GM13976 (cell line): ENCODE data around the gene THAP4.

Experiments
- DNase-seq: peaks from one replicate; pipeline ENCODE4 v3.0.0; 2012; ENCODE audit warnings: low spot score
- CTCF ChIP-seq: IDR thresholded peaks from 2 replicates; pipeline ENCODE4 v1.5.1; 2012; ENCODE audit warnings: borderline replicate concordance, mild to moderate bottlenecking; ENCODE audit not compliant: insufficient read depth; ENCODE audit errors: extremely low read depth, missing control alignments, control extremely low read depth
- in situ Hi-C: fragments of 300-500 bp; cut with MboI; formaldehyde crosslinking; loops from one replicate; pipeline ENCODE4 v1.12.0; 2022; ENCODE audit warnings: low sequenced_read_pairs, mixed read lengths, inconsistent platforms; ENCODE audit not compliant: unreplicated experiment

Gene THAP4

GRCh38 chr2:241678307-241678706 lies 41.3 kb upstream of the THAP4 start:
- TF ChIP-seq CTCF, result no peak
- no peak for DNase-seq
- in situ Hi-C loops, result no loop called here

DNA sequence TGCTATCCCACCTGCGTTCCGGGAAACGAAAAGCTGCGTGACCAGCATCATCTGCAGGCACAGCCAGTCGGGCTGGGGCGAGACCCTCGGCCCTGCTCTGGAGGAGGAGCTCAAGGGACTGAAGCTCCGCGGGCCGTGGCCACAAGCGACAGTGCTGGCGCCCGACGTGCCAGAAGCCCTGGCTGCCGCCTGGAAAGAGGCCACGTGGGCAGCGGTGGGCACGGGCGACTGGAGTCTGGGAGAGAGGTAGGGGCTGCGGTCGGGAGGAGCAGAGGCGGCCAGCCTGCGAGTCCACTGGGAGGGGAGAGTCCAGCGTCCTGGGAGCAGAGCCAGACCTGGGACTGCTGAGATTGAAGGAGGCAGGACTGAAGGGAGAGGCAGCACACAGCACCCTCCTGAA lies 40.4 kb upstream of the THAP4 start:
- no peak for DNase-seq
- TF ChIP-seq CTCF, result no peak
- in situ Hi-C loops, result no loop called here

GRCh38 chr2:241676665-241677064 lies 39.7 kb upstream of the THAP4 start:
- TF ChIP-seq CTCF, result no peak
- DNase-seq, result no peak
- in situ Hi-C loops, result no loop called here

- DNase-seq, result no peak
- in situ Hi-C loops, result no loop called here
- TF ChIP-seq CTCF, result no peak
Measured at GRCh38 chr2:241675885-241676284, 38.9 kb upstream of the THAP4 start.

DNA sequence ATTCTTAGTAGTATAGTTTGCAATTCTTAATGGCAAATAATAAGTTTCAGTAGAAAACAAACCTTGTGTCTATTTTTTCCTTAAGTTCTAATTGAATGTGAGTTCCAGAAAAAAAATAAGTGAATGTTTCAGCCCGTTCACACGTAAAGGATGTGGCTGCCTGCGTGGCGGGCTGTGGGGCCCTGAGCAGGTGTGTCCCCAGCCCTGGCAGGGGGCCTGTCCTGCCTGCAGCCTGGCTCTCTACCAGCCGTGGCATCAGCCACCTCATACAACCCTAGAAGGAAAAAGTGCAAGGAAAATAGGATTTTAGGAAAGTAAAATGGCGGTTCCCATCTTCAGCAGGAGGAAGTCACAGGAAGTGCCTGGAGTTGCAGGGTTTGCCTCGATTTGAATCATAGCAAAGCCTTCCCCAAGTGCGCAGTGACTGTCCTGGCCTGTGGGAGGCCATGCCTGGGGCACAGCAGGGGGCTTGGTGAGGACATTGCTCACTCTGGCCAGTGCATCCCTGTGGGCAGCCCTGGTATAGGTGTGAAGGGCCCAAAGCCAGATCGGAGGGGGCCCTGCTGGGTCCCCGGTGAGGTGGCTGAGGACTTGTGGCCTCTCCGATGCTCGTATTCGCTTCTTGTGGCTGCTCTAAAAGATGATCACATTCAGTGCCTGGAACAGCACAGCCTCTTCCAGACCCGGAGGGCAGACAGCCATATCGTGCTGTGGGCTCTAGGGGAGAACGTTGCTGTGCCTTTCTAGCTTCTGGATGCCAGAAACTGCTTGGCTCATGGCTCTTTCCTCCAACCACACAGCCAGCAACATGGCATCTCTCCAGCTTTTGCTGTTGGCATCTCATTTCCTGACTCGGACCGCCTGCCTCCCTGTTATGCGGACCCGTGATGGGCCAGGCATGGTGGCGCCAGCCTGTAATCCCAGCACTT lies 37.1 kb upstream of the THAP4 start:
- no peak for TF ChIP-seq CTCF
- in situ Hi-C loops, result no loop called here
- peak; percentile 33 for DNase-seq

DNA sequence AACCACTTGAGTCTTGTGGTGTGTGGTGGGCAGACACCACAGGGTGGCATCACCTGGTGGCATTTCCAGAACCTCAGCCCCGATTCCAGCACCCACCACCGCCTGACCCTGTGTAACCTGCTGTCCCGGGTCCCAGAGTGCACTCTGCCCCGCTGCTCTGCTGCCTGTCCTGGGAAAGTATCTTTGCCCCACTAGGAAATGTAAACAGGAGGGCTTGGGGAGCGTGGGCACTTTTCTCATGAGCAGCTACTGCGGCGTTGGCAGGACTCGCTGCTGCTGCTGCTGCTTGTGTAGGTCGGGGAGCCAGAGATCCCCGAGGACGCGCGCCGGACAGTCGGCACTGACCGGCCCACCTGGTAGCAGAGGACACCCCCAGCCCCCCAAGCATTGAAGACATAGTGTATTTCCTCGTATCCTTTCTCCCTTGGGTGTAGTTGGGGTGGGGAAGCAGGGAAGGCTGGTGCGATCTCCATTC lies 36.3 kb upstream of the THAP4 start:
- no peak for TF ChIP-seq CTCF
- in situ Hi-C loops, result no loop called here
- peak; percentile 37 for DNase-seq
